Activated effector memory CD4-positive, alpha-beta T cell treated with anti-CD3 and anti-CD28 coated beads, Interleukin-2, amount 50 U/mL, for 16 hours (primary cell): ENCODE results near the gene PLOD2.

Experiments used
- DNase-seq: peaks from one replicate; pipeline ENCODE4 v3.0.0-alpha.2; 2020

The PLOD2 gene

DNA sequence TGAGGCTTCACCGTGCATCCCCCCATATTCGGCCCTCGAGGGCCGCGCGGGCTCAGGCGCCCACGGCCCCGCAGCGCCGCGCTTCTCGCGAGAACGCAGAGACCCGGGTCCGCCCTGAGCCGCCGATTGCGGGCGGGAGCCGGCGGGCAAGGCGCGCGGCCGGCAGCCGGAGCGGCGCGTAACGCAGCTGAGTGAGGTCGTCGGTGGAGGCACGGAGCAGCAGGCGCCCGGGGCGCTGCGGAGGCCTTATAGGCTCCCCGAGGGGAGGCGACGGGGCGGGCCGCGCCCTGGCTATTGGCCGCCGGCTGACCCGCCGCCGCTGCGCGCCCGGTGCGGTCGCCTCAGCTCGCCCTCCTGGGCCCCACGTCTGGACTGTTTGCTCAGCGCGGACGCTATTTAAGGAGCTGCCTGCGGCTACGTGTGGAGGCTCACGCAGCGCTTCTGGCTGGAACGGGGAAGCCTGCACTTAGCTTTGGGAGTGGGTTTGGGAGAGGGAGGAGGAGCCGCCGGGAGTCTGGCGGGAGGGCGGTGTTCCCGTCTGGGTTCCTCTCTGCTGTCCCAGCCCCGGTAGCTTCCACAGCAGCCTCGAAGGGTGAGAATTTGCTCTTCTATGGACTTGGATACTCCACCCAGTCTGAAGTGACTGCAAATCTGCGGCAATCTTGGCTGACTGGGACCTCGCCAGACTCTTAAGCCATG lies at the start of gene PLOD2:
Gene PLOD2, minus strand, starts transcription at position 221 of the 699 bp plus-strand sequence. Its CDS starts 195 bp downstream, at position 26.
- no peak for DNase-seq

- DNase-seq, result no peak
Measured at GRCh38 chr3:146209371-146209770, 48.4 kb upstream of the PLOD2 start.

DNA sequence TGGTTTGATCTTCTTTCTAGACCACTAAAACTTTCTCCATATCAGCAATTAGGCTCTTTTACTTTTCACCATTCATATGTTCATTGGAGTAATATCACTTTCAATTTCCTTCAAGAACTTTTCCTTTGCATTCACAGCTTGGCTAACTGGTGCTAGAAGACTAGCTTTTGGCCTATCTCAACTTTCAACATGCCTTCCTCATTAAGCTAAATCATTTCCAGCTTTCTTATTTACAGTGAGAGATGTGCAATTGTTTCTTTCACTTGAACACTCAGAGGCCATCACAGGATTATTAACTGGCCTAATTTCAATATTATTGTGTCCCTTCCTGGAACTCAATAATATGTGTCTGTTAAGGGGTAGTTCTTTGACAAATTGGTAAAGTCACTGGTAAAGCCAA lies 42.8 kb upstream of the PLOD2 start:
- DNase-seq, result no peak

- DNase-seq, result no peak
Measured at GRCh38 chr3:146200461-146201220, 39.7 kb upstream of the PLOD2 start.

DNA sequence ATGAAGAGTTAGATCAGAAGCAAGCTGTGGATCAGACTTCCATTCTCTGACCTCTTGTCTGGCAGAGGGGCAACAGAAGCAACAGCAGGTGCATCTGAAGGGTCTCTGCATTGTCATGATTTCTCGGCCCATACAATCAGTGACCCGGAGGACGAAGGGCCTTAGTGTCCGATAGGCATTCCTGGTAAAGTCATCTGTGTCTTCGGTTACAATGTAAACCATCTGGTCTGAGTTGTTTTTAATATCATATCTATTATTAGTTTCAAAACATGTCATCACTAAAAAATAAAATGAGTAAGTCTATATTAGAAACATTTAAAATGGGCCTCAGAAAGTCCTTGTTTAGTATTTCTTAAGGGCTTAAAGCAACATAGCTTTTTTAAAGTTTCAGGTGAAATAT lies 38.8 kb upstream of the PLOD2 start:
- DNase-seq, result no peak

GRCh38 chr3:146196789-146197188 lies 35.8 kb upstream of the PLOD2 start:
- no peak for DNase-seq

DNA sequence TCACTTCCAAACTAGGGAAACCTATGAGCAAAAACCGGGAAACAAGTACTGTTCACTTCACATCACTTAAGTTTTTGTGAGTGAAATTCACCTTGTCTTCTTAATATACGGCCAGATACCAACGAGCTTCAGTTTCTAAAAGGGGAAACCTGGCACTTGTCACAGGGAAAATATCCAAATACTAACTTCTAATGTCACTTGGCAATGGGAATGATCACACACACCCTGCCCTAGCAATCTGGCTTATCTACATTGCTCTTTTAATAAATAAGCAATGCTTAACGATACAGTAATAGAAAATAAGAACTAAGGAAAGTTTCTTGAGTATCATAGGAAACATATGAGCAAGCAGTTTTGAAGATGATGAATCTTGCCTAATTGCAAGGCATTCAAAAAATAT lies 34.6 kb upstream of the PLOD2 start:
- DNase-seq, result no peak

- DNase-seq, result no peak
Measured at GRCh38 chr3:146195030-146195429, 34.0 kb upstream of the PLOD2 start.

DNA sequence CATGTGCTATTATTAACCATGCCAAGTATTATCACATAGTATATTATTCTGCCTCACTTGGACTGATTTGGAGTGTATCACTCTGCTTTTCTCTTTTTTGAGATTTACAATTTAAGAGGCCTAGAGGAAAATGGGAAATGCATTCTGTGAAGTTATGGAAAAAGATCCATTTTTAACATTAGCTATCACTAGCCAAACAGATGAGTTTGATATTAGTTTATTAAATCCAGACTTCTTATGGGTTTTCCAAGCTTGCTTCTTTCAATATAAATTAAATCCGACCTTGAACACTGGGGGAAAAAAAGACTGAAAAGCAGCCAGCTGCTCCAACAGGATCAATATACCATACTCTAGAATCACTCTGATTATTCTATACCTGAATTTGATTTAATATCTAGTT lies 30.1 kb upstream of the PLOD2 start:
- no peak for DNase-seq

- no peak for DNase-seq
Measured at GRCh38 chr3:146189519-146190173, 28.7 kb upstream of the PLOD2 start.

DNA sequence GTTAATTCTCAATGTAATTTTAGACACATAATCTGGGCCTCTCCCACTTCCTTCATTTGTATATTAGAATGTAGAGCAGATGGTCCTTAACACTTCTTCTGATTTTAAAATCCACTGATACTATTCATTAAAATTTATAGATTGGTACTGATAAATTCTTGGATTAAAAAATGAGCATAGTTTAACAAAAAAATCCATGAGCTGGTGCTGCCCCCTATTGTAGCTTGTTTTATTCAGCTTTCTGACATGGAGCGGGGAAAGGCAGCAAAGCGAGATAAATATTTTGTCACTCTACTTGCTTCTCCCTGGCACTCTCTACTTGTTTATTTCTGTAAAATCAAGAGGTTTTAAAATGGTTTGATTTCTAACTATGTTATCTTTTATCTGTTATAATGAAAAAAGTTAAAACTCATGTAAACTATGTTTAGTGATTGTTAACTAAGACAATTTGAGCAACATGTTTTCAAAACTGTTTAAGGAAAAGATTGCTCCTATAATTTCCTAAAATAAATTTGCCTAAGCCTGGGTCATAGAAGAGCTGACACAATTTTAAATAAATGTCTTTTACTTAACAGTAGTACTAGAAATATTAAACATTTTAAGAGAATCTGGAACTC lies 26.5 kb upstream of the PLOD2 start:
- DNase-seq, result no peak

DNA sequence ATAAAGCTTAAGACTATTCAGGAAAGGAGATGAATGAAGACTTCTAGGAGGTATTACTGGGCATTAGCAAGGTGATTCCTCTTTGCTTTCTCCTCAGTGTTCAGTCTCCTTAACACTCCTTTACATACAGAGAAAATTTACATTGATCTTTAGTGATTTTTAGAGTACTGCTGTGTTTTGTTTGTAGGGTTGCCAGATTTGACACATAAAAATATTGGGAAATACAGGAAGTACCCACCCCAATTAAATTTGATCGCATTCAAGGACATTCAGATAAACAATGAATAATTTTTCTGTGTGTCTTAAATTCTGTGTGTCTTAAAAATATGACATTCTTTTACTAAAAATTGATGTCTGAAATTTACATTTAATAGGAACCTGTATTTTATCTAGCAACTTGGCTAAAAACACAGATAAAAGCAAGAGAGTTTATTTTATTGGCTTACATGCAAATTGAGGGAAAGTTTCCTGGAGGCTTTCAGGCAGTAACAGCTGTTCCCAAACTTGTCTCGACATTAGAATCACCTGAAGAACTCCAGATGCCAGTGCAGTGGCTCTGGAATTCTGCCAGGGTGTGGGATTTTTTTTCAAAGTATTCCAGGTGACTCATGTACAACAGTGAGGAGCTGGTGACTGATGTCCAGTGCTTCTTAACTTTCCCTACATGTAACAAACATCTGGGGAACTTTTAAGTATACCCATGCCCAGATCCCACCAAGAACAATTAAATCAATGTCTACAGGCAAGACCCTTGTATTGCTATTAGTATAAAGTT lies 23.4 kb upstream of the PLOD2 start:
- no peak for DNase-seq

DNA sequence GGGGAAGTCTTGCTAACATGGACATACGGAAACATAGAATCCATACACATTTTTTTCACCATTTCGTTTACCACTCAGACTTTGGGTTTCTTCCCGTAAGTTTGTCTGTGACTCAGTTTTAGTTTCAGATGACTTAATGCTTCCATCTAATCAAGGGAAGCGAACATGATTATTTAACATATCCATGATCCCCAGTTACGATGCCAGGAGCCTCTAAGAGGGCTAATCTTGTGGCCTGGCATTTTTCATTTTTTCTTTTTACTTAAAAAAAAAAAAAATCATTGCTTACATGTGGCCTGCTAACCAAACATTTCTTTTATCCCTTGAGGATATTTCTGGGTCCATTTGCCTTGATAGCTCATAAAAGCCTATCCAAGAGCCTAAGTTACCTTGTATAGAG lies 20.2 kb upstream of the PLOD2 start:
- no peak for DNase-seq

GRCh38 chr3:146180376-146180775 lies 19.4 kb upstream of the PLOD2 start:
- no peak for DNase-seq

DNA sequence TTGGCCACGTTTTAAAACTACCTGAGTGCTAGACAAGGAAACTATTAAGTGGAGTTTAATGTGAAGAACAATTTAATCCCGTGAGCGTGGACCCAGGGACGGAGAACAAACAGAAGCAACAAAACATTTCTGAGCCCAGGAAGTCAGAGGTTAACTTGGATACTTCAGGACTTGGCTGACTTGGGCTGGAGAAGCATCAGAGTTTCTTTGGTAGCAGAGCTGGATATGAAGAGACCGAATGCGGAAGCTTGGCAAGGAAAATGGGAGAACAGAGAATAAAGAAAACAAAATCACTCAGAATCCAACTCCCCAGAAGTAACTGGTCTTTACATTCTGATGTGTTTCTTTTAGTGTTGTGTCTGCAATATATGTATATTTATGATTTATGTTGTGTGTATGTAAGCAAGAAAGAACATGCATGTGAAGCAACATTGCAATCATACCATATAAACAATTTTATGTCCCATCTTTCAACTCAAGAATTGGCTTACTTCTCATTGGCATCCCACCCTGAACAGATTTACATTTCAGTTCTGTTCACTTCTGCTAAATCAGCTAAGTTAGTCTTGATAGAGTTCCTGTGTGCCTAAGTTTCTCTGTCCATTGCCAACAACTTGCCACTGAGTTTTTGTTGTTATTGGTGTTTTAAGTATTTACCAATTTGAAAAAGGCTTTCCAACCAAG lies 17.2 kb upstream of the PLOD2 start:
- no peak for DNase-seq

- no peak for DNase-seq
Measured at GRCh38 chr3:146177519-146177918, 16.5 kb upstream of the PLOD2 start.

GRCh38 chr3:146177072-146177471 lies 16.1 kb upstream of the PLOD2 start:
- no peak for DNase-seq

DNA sequence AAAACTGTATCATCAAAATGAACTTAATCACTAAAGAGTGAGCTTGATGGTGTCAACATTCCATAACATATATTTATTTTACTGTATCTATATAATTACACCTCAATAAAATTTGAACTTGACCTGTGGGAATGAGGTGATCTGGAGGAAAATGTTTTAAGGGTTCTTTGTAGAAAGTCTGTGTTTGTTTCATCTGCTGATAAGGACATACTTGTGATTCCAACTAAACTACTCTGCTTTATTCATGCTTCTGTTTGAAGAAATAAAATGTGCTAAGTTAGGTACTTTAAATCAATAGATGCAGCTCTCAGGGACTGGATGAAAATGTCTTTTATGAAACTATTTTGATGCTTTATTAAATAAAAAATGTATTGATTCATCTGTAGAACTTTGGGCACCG lies 11.6 kb upstream of the PLOD2 start:
- DNase-seq, result no peak

GRCh38 chr3:146170591-146170990 lies 9.6 kb upstream of the PLOD2 start:
- DNase-seq, result no peak

DNA sequence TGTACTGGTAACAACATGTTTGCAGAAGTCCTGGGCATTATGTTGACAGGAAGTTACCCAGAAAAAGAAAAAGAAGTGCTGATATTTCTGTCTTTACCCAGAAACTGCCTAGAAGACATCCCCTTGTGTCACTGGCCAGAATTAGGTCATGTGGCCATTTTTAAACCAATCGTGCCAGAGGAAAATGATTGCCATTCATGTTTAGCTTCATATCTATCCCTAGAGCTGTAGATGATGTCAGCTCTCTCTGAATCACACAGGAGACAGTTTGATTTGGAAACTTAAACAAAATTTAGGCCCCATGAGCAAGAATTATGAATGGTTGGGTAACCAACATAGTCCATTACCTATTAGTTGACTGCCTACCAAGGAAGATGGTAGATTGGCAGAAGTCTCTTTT lies 8.9 kb upstream of the PLOD2 start:
- DNase-seq, result no peak

DNA sequence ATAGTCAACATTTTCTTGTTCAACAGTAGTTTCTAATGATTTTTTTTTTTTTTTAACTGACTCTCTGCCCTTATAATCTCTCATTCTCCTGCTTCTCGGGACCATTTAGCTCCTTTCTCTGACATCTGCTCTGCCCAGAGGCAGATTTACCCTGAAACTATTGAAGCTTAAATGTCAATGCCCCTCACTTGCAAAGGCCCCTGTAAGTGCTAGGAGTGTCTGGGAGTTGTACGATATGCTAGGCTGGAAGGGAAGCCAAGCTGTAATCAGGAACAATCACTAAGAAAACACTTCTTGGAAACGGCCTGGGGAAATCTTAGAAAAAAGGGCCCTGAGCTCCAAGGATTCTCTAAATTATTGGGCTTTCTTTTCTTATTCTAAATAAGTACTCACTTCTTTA lies 5.8 kb upstream of the PLOD2 start:
- DNase-seq, result no peak

DNA sequence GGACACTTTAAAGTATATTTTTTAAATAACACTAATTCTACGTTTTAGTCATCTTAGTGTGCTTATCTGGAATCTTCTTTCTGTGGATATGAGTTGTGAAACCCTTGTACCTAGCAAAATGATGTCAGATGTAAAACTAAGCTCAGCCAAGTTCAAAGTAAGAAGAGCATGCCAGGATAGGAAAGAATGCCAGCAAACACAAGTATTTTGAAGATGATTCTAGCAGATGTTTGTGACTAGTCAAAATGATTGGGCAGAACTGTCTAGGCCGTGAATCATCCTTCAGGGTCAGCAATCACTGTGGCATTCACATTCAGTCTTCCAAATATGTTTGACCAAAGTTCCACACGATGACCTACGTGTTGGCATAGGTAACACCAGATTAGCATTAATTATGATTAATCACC lies 5.4 kb upstream of the PLOD2 start:
- DNase-seq, result no peak
